HG03108 (cell line): Measurements from ENCODE around the gene RNF40.
"Not testable (repeated sequence)": the region's sequence is repeated elsewhere in the genome, so short reads cannot be mapped to it uniquely, and the experiment has no call there.

Experiments
- ATAC-seq: cut with Tn5 transposase; IDR thresholded peaks from one replicate; pipeline ENCODE4 v1.9.1; 2021; ENCODE audit warnings: moderate library complexity; ENCODE audit not compliant: unreplicated experiment

Gene RNF40

DNA sequence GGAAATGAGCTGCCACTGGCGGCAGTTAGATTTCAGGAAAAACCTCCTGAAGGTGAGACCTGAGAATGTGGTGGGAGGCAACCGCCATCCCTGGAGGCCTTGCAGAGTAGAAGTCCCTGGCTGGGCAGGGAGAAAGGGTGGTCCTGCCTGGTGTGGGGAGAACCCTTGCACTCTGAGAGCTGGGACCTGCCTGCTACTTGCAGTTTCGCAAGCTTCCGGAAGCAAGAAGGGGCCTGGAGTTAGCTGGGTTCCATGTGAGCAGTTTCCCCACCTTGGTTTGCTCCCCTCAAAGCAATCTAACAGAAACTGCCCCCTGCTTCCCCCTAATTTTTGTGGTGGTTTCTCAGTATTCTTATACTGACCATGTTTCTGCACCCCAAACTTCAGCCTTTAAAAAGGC is 18.4 kb downstream of the RNF40 start:
- no peak for ATAC-seq

DNA sequence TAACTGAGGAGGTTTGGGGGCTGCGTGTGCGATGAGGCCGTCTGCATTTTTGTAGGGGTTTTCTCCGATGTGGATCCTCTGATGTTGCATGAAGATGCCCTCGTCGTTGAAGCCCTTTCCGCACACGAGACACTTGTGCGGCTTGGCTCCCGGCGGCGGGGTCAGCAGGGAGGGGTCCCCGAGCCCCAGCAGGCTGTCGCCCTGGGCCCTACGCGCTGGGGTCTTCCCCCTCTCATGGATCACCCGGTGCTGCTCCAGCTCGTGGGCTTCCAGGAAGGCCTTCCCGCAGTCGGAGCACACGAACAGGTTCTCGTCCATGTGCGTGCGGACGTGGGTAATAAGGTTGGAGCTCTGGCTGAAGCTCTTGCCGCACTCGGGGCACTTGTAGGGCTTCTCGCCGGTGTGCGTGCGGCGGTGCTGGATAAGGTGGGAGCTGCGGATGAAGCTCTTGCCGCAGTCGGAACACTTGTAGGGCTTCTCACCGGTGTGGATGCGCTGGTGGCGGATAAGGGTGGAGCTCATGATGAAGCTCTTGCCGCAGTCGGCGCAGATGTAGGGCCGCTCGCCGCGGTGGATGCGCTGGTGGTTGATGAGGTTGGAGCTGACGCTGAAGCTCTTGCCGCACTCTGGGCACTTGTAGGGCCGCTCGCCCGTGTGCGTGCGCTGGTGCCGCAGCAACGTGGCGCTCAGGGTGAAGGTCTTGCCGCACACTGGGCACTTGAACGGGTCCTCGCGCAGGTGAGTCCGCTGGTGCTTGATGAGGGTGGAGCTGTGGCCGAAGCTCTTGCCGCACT is 20.6 kb downstream of the RNF40 start:
- no peak for ATAC-seq

DNA sequence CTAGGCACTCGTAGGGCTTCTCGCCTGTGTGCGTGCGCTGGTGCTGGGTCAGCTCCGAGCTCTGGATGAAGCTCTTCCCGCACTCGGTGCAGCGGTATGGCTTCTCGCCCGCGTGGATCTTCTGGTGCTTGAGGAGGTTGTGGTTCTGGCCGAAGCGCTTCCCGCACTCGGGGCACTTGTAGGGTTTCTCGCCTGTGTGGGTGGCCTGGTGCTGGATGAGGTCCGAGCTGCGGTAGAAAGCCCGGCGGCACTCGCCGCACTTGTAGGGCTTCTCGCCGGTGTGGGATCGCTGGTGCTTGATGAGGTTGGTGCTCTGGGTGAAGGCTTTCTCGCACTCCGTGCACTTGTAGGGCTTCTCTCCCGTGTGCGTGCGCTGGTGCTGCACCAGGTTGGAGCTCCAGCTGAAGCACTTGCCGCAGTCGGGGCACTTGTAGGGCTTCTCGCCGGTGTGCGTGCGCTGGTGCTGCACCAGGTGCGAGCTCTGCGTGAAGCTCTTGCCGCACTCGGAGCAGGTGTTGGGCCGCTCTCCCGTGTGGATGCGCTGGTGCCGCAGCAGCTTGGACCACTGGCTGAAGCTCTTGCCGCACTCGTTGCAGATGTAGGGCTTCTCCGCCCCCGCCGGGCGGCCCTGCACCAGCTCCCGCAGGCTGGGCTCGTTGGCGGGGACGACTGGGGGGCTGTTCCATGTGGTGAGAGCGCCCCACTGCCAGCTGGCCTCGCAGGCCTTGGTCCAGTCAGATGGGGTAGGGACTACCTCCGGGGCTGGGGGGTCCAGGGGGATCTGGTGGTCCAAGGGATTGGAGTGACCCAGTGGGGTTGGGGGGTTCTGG is 21.4 kb downstream of the RNF40 start:
- no peak for ATAC-seq

- ATAC-seq = no peak
Measured at GRCh38 chr16:30784215-30784614, 22.1 kb downstream of the RNF40 start.

DNA sequence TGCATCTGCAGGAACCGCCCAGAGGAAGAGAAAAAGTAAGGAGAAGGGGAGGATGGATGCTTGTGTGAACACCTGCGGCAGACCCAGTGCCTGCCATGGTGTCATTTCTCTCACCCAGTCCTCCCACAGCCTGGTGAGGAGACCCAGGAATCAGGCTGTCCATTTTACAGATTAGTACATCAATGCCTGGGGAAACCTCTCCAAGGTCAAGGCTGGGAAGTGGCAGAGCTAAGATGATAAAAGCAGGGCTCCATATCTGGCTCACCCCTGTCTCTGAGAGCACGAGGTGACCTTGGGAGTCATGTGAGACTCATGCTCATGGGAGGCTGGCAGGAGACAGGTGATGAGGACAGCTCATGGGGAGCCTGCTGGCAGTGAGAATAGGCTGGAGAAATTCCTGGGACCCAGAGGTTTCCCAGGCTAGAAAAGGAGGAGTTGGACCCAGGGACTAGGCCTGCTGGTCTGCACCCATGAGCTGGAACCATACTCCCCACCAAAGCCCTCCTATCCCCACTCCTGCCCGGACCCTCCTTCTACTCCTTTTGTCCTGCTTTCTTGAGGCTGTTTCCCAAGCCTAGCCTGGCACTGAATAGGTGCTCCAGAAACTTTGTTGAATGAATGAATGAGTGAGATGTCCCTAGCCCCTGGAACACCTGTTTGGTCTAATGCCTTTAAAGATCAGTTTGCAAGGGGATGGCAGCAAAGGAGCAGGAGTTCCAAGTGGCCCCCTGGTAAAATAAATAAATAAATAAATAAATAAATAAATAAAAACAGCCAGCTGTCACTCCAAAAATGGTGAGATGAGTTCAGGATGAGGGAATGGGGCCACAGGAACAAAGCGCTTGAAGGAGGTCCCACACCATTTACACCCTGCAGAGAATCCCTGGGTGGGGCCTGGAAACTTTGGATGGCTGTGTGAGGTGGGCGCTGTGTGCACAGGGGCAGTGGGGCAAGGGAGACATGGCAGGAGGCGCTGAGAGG is 23.3 kb downstream of the RNF40 start:
- no peak for ATAC-seq

- no peak for ATAC-seq
Measured at GRCh38 chr16:30786115-30786935, 24.2 kb downstream of the RNF40 start.

- no peak for ATAC-seq
Measured at GRCh38 chr16:30786936-30787612, 25.0 kb downstream of the RNF40 start, which contains the start of gene ZNF629. TSS of gene ZNF629 (minus strand) at chr16:30787205. CDS start at chr16:30784482, 2,723 bp downstream.

DNA sequence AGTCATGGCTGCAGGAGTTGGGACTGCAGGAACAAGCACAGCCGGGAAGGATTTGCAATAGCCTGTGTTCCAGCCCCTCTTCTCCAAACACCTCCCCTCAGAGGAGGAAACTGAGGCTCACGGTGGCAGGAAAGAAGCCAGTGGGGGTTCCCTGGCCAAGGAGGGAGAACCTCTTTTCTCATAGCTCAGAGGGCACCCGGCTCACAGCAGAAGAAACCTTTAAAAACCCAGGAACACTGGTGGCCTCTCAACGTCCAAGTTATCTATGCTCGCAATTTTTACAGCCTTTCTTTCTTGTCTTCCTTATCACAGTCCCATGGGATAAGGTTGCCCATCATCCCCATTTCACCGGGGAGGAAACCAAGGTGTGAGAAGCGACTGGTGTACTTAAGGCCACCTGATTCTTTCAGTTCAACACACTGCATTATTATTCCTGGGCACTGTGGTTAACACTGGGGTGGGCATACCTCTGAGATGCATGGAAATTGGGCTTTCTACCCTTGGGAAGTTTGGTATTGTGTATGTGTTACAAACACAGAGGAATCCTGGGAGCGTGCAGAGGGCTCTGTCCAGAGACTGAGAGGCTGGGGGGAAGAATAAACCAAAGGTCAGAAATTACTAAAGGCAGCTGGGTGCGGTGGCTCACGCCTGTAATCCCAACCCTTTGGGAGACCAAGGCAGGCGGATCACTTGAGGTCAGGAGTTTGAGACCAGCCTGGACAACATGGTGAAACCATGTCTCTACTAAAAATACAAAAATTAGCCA is 25.7 kb downstream of the RNF40 start:
- ATAC-seq = no peak

DNA sequence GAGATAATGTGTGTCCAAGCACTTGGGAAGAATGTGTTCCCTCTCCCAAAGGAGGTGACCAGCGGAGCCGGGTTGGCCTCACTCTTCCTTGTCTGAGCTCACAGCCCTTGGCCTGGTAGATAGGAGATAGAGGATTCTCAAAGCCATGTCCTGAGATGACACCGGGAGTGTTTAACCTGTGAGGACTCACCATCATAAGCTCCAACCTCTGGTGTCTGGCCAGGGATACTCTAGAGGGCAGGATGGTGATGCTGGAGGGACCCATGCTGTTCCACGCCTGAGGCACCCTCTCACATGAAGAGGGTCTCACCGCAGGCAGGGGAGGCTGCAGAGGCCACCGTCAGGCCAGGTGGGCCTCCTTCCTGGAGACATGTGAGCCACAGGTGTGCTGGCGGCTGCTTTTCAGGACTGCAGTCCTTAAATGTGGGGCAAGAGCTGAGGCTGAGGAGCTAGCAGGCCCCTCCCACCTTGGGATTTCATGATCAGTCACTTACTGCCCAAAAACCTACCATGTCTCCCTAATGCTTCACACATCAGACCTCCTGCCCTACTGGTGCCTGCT is 31.5 kb downstream of the RNF40 start:
- no peak for ATAC-seq

- ATAC-seq = no peak
Measured at GRCh38 chr16:30794634-30795033, 32.5 kb downstream of the RNF40 start.

DNA sequence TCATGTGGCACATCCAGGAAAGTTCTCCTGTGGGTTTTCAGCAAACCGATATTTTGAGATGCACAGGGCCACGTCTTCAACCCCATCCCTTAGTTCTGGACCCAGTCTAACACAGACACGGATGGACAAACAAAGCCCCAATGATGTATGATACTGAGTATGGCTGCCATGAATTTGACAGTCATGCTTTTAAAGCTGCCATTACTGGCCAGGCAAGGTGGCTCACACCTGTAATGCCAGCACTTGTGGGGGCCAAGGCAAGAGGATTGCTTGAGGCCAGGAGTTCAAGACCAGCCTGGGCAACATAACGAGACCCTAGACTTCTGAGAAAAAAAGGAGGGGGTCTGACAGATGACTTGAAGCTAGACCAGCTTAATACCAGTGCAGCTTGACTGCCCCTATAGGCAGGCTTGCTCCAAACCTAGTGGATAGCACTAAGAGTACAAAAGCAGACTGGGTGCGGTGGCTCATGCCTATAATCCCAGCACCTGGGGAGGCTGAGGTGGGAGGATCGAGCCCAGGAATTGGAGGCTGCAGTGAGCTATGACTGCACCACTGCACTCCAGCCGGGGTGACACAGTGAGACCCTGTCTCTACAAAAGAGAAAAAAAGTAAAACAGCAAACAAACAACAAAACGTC is 35.7 kb downstream of the RNF40 start:
- no peak for ATAC-seq

DNA sequence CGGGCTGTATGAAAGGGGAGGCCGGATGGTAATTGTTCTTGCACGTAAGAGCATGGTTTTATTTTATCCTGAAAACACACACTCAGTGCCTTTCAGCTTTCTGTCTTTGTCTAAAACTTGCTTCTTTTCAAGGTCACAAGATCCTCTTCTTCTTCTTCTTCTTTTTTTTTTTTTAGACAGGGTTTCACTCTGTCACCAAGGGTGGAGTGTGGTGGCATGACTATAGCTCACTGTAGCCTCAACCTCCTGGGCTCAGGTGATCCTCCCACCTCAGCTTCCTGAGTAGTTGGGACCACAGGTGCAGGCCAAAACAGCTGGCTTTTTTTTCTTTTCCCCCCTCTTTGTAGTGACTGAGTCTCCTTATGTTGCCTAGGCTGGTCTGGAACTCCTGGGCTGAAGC is 40.8 kb downstream of the RNF40 start:
- no peak for ATAC-seq

DNA sequence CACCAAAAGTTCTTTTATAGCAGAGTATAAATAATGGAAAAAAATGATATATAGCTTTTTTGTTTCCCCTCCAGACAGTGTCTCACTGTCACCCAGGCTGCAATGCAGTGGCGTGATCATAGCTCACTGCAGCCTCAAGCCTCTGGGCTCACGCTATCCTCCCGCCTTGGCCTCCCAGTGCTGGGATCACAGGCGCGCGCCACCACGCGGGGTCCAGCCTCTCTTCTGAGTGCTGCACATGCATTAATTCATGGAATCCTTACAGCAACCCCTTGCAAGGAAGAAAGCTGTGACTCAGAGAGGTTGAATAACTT is 42.9 kb downstream of the RNF40 start:
- no peak for ATAC-seq

GRCh38 chr16:30805370-30806169 is 43.4 kb downstream of the RNF40 start:
- ATAC-seq = no peak

DNA sequence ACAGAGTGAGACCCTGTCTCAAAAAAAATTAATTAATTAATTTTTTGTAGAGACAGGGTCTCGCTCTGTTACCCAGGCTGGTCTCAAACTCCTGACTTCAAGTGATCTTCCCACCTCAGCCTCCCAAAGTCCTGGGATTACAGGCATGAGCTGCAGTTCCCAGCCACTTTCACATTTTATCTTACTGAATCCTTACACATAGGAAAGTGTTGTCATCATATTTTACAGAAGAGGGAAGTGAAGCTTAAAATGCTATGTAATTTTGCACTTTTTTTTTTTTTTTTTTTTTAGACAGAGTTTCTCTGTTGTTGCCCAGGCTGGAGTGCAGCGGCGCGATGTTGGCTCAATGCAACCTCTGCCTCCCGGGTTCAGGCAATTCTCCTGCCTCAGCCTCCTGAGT is 46.0 kb downstream of the RNF40 start:
- no peak for ATAC-seq

GRCh38 chr16:30808890-30809426 is 46.8 kb downstream of the RNF40 start:
- not testable (repeated sequence) for ATAC-seq

- not testable (repeated sequence) for ATAC-seq
Measured at GRCh38 chr16:30809675-30810074, 47.6 kb downstream of the RNF40 start.
